CD4-positive, alpha-beta T cell treated with Interleukin-2 at 100 ng/mL for 4 hours (primary cell): ENCODE measurements around the gene GRAMD2B.
"Not testable (repeated sequence)": the region's sequence is repeated elsewhere in the genome, so short reads cannot be mapped to it uniquely, and the experiment has no call there.

Experiments
- DNase-seq: peaks from one replicate; pipeline ENCODE4 v3.0.0-alpha.2; 2020; ENCODE audit warnings: low spot score

The GRAMD2B gene

DNA sequence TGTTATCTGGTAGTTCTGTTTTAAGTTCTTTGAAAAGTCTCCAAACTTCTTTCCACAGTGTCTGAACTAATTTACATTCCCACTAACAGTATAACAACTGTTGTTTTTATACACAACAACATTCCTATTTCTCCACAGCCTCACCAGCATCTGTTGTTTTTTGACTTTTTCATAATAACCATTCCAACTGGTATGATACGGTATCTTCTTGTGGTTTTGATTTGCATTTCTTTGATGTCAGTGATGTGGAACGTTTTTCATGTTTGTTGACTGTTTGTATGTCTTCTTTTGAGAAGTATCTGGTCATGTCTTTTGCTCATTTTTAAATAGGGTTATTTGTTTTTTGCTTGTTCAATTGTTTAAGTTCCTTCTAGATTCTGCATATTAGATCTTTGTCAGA lies 12.6 kb upstream of the GRAMD2B start:
- DNase-seq, result no peak

GRCh38 chr5:126413856-126414255 lies 9.4 kb upstream of the GRAMD2B start:
- no peak for DNase-seq

GRCh38 chr5:126414874-126415502 lies 8.2 kb upstream of the GRAMD2B start:
- no peak for DNase-seq

DNA sequence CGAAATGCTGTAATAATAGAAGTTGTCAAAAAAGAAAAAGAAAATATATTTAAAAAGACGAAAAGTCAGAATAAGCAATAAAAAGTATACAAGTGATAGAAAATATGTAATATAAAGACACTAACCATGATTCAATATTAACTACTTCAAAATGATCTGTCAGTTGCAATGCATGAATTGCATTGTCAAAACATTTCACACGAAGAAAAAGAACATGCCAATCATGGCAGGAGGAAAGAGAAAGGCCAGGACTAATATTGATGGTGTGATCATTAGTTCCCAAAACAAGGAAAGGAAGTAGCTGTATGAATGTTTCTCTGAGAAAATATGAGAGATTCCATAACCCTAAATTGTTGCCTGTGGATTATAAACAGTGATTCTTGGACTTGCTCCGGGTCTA lies 7.4 kb upstream of the GRAMD2B start:
- DNase-seq, result no peak

DNA sequence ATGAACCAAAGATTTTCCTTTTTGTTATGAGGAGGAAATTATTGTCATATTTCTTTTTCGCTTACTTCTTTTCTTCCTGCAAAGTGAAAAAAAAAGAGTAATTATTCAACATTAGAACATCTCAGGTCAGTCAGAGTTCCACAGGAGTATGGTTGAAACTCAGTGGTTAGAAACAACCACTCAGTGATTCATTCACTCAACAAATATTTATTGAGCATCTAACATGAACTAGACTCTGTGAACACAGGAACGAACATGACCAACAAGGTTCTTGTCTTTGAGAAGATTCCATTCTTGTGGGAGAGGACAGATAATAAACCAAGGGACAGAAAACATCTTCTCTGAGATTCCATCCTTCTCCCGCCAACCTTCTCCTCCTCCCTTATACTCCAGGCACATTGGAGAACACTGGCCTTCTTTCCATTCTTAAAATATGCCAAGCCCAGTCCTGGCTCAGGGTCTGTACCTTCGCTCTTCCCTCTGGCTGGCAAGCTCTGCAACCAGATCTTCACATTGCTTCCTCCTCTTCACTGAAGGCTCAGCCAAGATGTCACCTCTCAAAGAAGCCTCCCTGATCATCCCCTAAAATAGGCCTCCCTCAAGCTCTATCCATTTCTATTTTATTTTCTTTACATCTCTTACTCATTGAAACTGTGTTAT lies 6.8 kb upstream of the GRAMD2B start:
- DNase-seq, result no peak

- DNase-seq, result no peak
Measured at GRCh38 chr5:126417178-126417577, 6.0 kb upstream of the GRAMD2B start.

GRCh38 chr5:126419102-126419501 lies 4.1 kb upstream of the GRAMD2B start:
- DNase-seq, result no peak

- no peak for DNase-seq
Measured at GRCh38 chr5:126428421-126428820, 5.2 kb downstream of the GRAMD2B start.

DNA sequence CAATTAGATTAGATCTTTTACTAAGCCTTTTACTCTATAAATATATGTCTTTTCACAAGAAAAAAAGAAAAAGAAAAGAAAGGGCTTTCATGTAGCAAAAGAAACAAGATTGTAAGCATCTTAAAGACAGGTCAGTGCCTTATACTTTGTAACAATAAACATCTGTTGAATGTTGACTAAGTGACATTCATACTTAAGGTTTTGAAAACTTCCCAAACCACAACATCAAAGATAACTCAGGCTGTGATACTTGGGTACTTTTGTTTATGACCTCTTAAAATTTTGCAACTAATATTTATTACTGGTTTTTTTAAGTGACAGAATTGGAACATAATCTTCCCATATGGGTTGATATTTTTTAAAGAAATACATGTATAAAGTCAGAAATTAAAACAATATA lies 7.4 kb downstream of the GRAMD2B start:
- no peak for DNase-seq

- no peak for DNase-seq
Measured at GRCh38 chr5:126433701-126434100, 10.5 kb downstream of the GRAMD2B start.

DNA sequence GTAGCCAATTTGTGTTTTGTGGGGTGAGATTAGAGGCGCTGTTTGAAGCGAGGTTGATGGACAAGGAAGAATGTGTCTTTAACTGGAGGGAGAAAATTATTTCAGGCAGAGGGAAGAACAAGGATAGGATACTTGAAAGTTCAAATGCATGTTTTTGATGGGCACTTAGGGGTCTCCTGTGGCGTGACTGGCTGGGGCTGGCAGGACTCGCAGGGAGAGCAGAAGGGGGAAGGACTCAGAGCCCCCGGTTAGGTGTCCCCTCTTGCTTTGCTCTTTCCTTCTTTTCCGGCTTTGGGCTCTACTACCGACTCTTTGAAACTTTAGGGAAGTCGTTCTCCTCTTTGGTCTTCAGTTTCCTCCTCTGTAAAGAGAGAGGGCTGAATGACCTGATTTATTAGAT lies 12.1 kb downstream of the GRAMD2B start:
- no peak for DNase-seq

DNA sequence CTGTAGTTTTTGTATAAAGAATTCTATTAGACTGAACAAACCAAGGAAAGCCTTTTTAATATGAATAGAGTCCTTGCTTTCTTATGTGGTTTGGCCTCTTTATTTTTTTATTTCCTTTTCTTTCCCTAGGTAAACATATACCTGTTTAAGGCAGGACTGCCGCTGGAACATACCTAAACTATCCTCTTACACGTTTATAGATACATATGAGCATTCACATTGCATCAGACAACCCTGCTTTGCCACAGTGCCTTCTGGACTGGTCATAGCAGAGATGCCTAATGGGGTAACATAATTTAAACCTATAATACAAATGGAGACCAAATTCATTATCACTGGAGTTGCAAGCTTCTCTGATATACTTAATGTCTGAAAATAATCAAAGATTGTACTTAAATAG lies 12.5 kb downstream of the GRAMD2B start:
- DNase-seq, result no peak

DNA sequence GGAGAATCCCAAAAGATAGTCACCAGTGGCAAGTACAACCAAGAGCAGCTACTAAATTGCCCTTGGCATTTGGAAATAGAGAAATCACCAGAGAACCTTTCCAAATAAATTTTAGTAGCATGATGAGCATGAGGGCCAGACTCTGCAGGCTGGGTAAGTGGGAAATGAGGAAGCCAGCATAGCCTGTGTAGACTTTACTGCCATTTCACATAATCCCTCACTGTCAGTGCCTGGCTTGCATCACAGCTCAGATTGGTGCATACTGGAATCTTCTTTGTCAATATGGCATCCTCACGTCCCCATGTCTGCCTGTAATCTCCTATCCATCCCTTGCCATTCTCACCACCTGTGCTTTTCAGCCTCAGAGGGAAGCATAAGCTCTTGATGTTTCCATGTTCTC lies 14.5 kb downstream of the GRAMD2B start:
- DNase-seq, result no peak

DNA sequence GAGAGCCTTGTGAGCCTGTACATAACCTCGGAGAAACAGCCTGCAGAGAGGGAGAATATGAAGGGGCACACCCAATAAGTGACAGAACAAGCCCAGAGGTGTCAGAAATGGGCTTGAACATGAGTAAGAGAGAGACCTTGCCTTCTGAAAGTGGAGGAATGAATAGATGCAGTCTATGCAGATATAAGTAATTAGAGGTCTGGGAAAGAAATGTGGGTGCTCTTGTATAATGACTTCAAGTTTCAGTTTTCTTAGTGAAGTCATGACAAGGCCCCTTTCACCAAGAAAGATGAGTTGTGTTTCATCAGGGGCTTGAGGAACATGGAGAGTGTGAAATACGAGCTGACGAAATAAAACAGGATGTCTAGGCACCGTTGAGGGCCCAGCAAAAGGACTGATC lies 15.1 kb downstream of the GRAMD2B start:
- DNase-seq, result no peak

DNA sequence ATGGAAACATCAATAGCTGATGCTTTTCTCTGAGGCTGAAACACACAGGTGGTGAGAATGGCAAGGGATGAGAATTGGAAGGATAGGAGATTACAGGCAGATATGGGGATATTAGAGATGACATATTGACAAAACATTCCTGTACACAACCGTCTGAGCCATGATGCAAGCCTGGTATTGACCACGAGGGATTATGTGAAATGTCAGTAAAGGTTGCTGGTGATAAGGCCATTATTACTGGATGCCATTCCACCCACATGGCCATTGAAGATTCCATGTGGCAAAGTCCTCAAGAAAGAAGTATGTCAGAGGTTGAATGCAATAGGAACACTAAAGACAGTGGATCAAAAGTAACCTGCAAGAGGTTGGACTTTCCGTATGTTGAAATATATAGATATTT lies 15.7 kb downstream of the GRAMD2B start:
- no peak for DNase-seq

DNA sequence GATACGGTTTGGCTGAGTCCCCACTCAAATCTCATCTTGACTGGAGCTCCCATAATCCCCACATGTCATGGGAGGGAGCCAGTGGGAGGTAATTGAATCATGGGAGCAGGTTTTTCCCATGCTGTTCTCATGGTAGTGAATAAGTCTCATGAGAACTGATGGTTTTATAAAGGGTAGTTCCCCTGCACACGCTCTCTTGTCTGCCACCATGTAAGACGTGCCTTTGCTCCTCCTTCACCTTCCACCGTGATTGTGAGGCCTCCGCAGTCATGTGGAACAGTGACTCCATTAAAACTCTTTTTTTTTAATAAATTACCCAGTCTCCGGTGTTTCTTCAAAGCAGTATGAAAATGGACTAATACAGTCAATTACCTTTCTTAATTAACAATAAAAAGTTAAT lies 16.5 kb downstream of the GRAMD2B start:
- not testable (repeated sequence) for DNase-seq

GRCh38 chr5:126441230-126441629 lies 18.0 kb downstream of the GRAMD2B start:
- no peak for DNase-seq

DNA sequence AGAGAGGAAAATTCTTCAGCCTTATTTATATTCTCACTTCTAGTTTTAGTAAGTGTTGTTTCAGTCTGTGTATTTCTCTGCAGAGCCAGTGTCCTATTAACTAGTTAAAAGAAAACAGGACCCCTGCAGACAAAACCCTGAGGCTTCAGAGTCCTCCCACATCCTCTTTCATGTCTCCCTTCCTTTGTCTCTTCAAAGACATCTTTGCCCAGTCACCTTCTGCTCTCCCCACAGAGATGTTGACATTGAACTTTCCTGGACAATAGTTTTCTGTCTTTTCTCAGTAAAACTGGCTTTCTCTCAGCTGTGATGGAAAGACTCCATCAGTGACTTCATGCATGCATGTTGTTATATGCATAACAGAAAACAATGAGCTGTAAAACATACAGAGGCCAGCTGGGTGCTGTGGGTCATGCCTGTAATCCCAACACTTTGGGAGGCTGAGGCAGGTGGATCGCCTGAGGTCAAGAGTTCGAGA lies 20.2 kb downstream of the GRAMD2B start:
- DNase-seq, result no peak

- DNase-seq, result peak; percentile 30
Measured at GRCh38 chr5:126444137-126444536, 20.9 kb downstream of the GRAMD2B start.

- no peak for DNase-seq
Measured at GRCh38 chr5:126445502-126446174, 22.4 kb downstream of the GRAMD2B start.

DNA sequence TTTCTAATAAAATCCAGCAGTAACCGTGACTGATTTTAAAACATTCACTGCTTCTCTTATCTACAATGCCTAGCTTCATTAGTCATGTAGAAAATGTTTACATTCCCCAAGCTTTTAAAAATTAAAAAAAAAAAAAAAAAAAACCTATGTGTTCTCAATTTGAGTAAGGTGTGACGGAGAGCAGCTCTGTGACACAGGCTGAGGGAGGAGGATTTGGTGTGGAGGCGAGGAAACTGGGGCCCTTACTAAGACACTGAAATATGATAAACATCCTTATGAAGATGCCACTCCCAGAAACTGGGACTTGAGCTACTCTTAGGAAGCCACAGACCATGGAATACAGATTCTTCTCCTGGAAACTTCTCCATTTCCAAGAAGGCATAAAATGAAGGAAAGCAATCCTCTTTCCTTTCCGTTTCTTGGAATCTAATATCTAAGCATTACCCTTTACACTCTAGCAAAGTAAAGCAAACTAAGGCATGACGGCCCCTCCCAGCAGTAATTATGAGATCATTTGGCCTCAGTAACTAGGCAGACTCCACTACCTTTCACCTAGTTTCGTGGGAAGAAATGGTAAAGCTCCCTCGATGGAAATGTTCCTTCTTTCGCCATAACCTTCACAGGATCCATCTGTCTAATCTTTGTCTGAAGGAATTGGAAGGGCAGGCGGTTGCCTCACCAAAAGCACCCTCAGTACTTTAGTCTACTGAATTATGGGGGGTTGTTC lies 23.5 kb downstream of the GRAMD2B start:
- peak; percentile 26 for DNase-seq

DNA sequence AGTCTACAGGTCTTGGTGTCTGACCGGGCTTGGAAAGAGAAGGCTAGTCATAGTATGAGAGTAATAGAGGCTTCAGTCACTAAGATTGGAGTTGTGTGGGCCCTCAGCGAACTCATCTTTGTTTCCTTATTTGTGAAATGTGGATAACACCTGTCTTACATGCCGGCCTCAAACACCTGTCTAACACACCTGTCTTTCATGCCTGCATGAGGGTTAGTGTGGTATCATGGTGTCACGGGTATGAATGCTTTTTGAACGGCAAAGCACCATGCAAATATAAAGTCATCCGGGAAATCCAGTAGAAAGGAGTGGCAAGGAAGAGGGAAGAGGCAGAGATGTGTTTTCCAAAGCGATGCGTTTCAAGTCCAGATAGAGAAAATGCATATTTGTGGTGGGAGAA lies 25.5 kb downstream of the GRAMD2B start:
- no peak for DNase-seq
